Activated T-helper 17 cell treated with anti-CD3 and anti-CD28 coated beads, Interleukin-2, amount 50 U/mL, for 72 hours (primary cell): ENCODE measurements around the gene DNHD1. TPM values are rescaled to one million over a fixed set of nuclear protein-coding genes. Genes with fewer than 3 reads are reported as not detected.
A peak's percentile ranks its signal among the peaks of the same experiment; 100 is the strongest.

Experiments
- ATAC-seq: fragments of 150-1000 bp; cut with Tn5 transposase; replicated peaks from 2 replicates; pipeline ENCODE4 v1.10.0; 2021; ENCODE audit warnings: mild to moderate bottlenecking, moderate library complexity
- H3K27ac Mint-ChIP-seq: one replicate; pipeline ENCODE4 v1.8.0; 2022; ENCODE audit warnings: mixed read lengths
- H3K27me3 Mint-ChIP-seq: one replicate; pipeline ENCODE4 v1.8.0; 2022; ENCODE audit warnings: mixed read lengths
- H3K36me3 Mint-ChIP-seq: one replicate; pipeline ENCODE4 v1.8.0; 2022; ENCODE audit warnings: low read depth, mild to moderate bottlenecking, mixed read lengths
- H3K4me1 Mint-ChIP-seq: one replicate; pipeline ENCODE4 v1.8.0; 2022; ENCODE audit warnings: mixed read lengths
- H3K4me3 Mint-ChIP-seq: one replicate; pipeline ENCODE4 v1.8.0; 2022; ENCODE audit warnings: mild to moderate bottlenecking, mixed read lengths
- H3K9me3 Mint-ChIP-seq: one replicate; pipeline ENCODE4 v1.8.0; 2022; ENCODE audit warnings: mixed read lengths
- total RNA-seq, 2 donors: library from RNA; stranded (reverse); gene quantifications; one replicate each; pipeline ENCODE4 v1.2.3, GENCODE V29; 2022

The DNHD1 gene
- total RNA-seq, 2 donors from 2014 or later = 25.2 to 39.3 TPM

GRCh38 chr11:6556139-6556949 is 59.3 kb downstream of the DNHD1 start:
- Mint-ChIP-seq H3K27me3 (no peaks in the 10 kb centered on the region), H3K27ac (no peak overlapping the region), H3K4me1 (no peaks in the 10 kb centered on the region), H3K36me3 (no peaks in the 10 kb centered on the region), H3K9me3 (no peaks in the 10 kb centered on the region), H3K4me3 (no peak overlapping the region)
- no peak for ATAC-seq

DNA sequence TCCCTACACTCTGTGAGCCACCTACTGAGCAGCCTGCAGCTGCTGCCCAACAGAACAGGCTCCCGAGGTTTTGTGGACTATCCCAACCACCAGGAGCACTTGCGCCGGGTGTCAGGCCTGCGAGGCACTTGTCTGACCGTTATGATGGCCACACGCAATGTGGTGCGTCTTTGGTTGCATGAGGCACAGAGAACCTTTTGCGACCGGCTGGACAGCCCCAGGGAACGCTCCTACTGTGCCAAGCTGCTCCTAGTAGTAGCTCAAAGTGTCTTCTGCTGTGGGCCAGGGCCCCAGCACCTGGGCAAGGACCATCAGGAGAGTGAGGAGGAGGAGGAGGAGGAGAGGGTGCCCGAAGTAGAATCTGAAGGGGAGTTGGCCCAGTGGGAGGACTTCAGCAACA is 60.0 kb downstream of the DNHD1 start:
- Mint-ChIP-seq H3K27me3 (no peaks in the 10 kb centered on the region), H3K9me3 (no peaks in the 10 kb centered on the region), H3K36me3 (no peaks in the 10 kb centered on the region), H3K4me3 (no peak overlapping the region), H3K4me1 (no peaks in the 10 kb centered on the region), H3K27ac (no peak overlapping the region)
- no peak for ATAC-seq

GRCh38 chr11:6557761-6558674 is 60.9 kb downstream of the DNHD1 start:
- ATAC-seq = no peak
- no peaks in the 10 kb centered on the region for H3K9me3 Mint-ChIP-seq

DNA sequence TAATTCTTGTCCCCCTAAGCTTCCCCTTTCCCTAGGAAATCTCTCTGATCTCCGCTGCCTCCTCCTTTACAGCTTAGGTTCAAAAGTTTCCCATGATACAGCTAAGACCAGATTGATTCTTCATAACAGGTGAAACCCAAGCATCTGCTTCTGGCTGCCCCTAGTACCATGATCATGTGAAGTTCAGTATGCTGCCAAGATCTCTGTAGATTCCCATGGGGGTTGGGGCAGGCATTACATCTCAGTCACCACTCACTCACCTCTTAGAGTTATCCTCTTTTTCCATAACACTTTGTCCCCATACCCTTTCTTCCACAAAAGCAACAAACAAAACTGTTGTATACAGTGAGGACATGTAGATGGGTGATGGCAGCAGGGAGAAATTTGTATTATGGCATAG is 62.3 kb downstream of the DNHD1 start:
- no peak overlapping the region for H3K27ac Mint-ChIP-seq
- H3K4me3 Mint-ChIP-seq = no peak overlapping the region
- H3K9me3 Mint-ChIP-seq = no peaks in the 10 kb centered on the region
- H3K4me1 Mint-ChIP-seq = no peaks in the 10 kb centered on the region
- no peaks in the 10 kb centered on the region for H3K27me3 Mint-ChIP-seq
- ATAC-seq = no peak
- H3K36me3 Mint-ChIP-seq = no peaks in the 10 kb centered on the region

More at GRCh38 chr11:6557761-6558674, 60.9 kb downstream of the DNHD1 start:
- H3K27me3 Mint-ChIP-seq = no peaks in the 10 kb centered on the region
- no peaks in the 10 kb centered on the region for H3K36me3 Mint-ChIP-seq
- peak overlapping the region; percentile 50 for H3K27ac Mint-ChIP-seq
- H3K4me1 Mint-ChIP-seq = no peaks in the 10 kb centered on the region
- H3K4me3 Mint-ChIP-seq = no peak overlapping the region

DNA sequence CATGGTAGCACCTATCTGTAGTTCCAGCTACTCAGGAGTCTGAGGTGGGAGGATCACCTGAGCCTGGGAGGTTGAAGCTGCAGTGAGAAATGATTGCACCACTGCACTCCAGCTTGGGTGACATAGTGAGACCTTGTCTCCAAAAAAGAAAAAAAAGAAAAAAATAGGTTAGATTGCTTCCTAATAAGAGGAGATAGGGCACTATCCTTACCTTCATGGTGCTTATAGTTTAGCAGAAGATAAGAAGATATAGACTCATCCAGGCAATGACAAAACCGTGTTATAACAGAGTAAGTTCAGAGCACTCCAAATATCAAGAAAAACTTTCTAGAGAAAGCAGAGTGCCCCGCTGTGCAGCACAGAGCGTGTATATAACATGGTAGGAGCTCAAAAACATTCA is 64.2 kb downstream of the DNHD1 start:
- Mint-ChIP-seq H3K9me3 (no peaks in the 10 kb centered on the region), H3K27ac (no peak overlapping the region), H3K36me3 (no peaks in the 10 kb centered on the region), H3K4me1 (no peaks in the 10 kb centered on the region), H3K4me3 (no peak overlapping the region), H3K27me3 (no peaks in the 10 kb centered on the region)
- ATAC-seq = no peak

GRCh38 chr11:6563121-6563619 is 66.1 kb downstream of the DNHD1 start:
- H3K36me3 Mint-ChIP-seq = no peaks in the 10 kb centered on the region
- H3K27me3 Mint-ChIP-seq = no peaks in the 10 kb centered on the region

DNA sequence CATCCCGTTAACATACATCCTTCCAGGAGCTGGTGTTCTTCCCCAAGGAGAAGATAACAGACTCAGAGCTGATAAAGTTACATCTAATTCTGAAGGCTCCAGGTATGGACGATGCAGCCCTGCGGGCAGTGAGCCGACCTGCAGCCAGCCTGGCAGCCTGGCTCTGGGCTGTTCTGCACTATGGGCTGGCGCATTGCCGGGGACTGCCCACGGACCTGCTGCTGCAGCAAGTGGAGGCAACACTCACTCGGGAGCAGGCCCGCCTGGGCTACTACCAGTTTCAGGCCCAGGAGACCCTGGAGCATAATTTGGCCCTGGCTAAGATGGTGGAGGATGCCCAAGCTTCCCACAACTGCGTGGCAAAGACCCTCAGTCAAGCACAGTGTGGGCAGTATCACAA is 66.6 kb downstream of the DNHD1 start:
- Mint-ChIP-seq H3K36me3 (no peaks in the 10 kb centered on the region), H3K27ac (no peak overlapping the region), H3K9me3 (no peaks in the 10 kb centered on the region), H3K4me3 (no peak overlapping the region), H3K4me1 (peaks cover 1% of the 10 kb centered on the region), H3K27me3 (no peaks in the 10 kb centered on the region)
- no peak for ATAC-seq

More at GRCh38 chr11:6563121-6563619, 66.1 kb downstream of the DNHD1 start:
- no peak for ATAC-seq
- Mint-ChIP-seq H3K9me3 (no peaks in the 10 kb centered on the region), H3K4me1 (no peaks in the 10 kb centered on the region), H3K27ac (no peak overlapping the region), H3K4me3 (no peak overlapping the region)

- H3K27ac Mint-ChIP-seq = no peak overlapping the region
- no peaks in the 10 kb centered on the region for H3K27me3 Mint-ChIP-seq
- no peaks in the 10 kb centered on the region for H3K36me3 Mint-ChIP-seq
- ATAC-seq = no peak
- no peaks in the 10 kb centered on the region for H3K9me3 Mint-ChIP-seq
- peaks cover 4% of the 10 kb centered on the region for H3K4me1 Mint-ChIP-seq
- H3K4me3 Mint-ChIP-seq = no peak overlapping the region
These were observed 68.2 kb downstream of the DNHD1 start for GRCh38 chr11:6565325-6565724.

DNA sequence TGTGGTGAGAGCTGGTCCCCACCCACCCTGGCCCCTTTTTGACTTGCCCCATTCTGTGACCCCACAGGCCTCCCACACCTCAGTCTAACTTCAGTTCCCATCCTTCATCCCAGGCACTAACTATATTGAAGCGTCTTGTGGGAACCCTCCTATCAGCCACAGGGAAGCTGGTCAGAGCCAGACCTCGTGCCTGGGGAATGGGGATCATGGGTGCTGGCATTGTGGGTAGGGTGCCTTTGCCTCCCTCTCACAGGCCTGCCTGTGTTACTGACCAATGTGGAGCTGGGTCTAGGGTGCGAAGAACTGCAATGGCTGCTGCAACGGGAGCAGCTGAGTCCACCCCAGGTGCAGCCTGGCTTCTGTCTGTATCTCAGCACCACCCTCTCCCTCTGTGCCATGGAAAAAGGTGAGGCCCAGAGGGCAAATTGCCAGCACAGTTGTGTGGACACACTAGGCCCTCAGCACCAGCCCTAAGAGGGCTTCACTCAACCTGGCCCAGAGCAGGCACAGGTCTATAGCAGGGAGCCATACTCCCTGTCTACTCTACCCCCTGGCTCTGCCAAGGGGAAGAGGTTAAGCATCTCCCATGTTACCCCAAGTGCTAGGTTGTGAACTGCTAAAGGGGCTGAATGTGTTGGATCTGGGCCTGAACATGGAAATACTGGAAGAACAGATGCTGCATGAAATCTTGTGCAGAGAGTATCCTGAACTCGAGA is 69.1 kb downstream of the DNHD1 start:
- H3K4me3 Mint-ChIP-seq = no peak overlapping the region
- no peak overlapping the region for H3K27ac Mint-ChIP-seq
- no peaks in the 10 kb centered on the region for H3K36me3 Mint-ChIP-seq
- no peaks in the 10 kb centered on the region for H3K9me3 Mint-ChIP-seq
- peaks cover 4% of the 10 kb centered on the region for H3K4me1 Mint-ChIP-seq
- H3K27me3 Mint-ChIP-seq = no peaks in the 10 kb centered on the region
- no peak for ATAC-seq

DNA sequence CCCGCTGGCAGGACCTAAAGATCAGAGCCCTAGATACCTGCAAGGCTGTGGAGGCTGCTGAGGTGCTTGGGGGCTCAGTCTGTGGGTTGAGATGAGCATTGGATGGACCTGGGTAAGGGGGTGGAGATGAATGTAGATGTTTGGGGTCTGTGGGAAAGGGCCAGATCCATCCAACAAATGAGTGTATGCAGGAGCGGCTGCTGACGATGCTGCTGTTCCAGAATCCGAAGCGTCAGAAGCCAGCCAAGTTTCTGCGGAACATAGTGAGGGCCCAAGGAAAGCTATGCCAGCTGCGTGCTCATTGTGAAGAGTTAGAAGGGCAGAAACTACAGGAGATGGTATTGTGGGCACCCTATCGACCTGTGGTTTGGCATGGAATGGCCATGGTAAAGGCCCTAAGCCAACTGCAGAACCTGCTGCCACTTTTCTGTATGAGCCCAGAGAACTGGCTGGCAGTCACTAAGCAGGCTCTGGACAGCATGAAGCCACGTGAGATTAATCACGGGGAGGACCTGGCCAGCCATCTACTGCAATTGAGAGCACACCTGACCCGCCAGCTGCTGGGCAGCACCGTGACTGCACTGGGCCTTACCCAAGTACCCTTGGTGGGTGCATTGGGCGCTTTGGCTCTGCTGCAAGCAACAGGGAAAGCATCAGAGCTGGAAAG is 69.8 kb downstream of the DNHD1 start:
- H3K27ac Mint-ChIP-seq = no peak overlapping the region
- H3K4me1 Mint-ChIP-seq = peaks cover 4% of the 10 kb centered on the region
- no peak overlapping the region for H3K4me3 Mint-ChIP-seq
- ATAC-seq = no peak
- no peaks in the 10 kb centered on the region for H3K9me3 Mint-ChIP-seq
- H3K36me3 Mint-ChIP-seq = no peaks in the 10 kb centered on the region
- no peaks in the 10 kb centered on the region for H3K27me3 Mint-ChIP-seq

DNA sequence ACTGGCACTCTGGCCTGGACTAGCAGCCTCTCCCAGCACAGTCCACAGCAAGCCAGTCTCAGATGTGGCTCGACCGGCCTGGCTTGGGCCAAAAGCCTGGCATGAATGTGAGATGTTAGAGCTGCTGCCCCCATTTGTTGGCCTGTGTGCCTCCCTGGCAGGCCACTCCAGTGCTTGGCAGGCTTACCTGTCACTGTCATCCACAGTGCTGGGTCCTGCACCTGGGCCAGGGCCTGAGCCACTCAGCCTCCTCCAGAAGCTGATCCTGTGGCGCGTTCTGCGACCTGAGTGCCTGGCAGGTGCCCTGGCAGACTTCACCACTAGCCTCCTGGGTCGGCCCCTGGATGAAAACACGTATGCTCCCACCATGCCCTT is 70.3 kb downstream of the DNHD1 start:
- no peak for ATAC-seq
- no peaks in the 10 kb centered on the region for H3K9me3 Mint-ChIP-seq

GRCh38 chr11:6568191-6568918 is 71.3 kb downstream of the DNHD1 start:
- no peak overlapping the region for H3K4me3 Mint-ChIP-seq
- no peak overlapping the region for H3K27ac Mint-ChIP-seq
- ATAC-seq = no peak
- no peaks in the 10 kb centered on the region for H3K9me3 Mint-ChIP-seq
- no peaks in the 10 kb centered on the region for H3K36me3 Mint-ChIP-seq
- H3K27me3 Mint-ChIP-seq = no peaks in the 10 kb centered on the region
- peaks cover 4% of the 10 kb centered on the region for H3K4me1 Mint-ChIP-seq

More for the DNA sequence above, 70.3 kb downstream of the DNHD1 start:
- Mint-ChIP-seq H3K27me3 (no peaks in the 10 kb centered on the region), H3K36me3 (no peaks in the 10 kb centered on the region), H3K27ac (no peak overlapping the region), H3K4me1 (peaks cover 4% of the 10 kb centered on the region), H3K4me3 (no peak overlapping the region)

DNA sequence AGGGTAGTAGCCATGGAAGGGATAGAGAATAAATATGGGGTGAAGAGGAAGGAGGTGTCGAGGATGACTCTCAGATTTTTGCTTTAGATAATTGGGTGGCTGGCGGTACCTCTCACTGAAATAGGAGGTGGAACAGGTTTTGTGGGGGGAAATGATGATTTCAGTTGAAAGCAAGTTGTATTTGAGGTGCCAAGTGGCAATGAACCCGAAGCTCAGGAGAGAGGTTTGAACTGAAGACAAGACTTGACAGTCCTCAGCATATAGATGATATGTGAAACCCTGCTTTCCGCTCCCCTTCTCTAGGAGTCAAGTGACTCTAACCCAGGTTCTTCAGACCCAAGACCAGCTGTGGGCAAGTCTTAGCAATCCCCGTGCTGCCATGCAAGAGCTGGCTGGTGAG is 72.6 kb downstream of the DNHD1 start:
- no peak for ATAC-seq
- Mint-ChIP-seq H3K9me3 (no peaks in the 10 kb centered on the region), H3K27ac (no peak overlapping the region), H3K4me1 (peaks cover 4% of the 10 kb centered on the region), H3K27me3 (no peaks in the 10 kb centered on the region), H3K36me3 (no peaks in the 10 kb centered on the region), H3K4me3 (no peak overlapping the region)
